Activated CD4-positive, alpha-beta T cell treated with anti-CD3 and anti-CD28 coated beads, Interleukin-2, amount 50 U/mL, for 48 hours (primary cell): Measurements from ENCODE around the gene ELAVL3.
A peak's percentile ranks its signal among the peaks of the same experiment; 100 is the strongest.
"Not testable (repeated sequence)": the region's sequence is repeated elsewhere in the genome, so short reads cannot be mapped to it uniquely, and the experiment has no call there.

Experiments used
- DNase-seq, 2 experiments: peaks; one replicate each; pipeline ENCODE4 v3.0.0-alpha.2; 2020

ELAVL3 gene

DNA sequence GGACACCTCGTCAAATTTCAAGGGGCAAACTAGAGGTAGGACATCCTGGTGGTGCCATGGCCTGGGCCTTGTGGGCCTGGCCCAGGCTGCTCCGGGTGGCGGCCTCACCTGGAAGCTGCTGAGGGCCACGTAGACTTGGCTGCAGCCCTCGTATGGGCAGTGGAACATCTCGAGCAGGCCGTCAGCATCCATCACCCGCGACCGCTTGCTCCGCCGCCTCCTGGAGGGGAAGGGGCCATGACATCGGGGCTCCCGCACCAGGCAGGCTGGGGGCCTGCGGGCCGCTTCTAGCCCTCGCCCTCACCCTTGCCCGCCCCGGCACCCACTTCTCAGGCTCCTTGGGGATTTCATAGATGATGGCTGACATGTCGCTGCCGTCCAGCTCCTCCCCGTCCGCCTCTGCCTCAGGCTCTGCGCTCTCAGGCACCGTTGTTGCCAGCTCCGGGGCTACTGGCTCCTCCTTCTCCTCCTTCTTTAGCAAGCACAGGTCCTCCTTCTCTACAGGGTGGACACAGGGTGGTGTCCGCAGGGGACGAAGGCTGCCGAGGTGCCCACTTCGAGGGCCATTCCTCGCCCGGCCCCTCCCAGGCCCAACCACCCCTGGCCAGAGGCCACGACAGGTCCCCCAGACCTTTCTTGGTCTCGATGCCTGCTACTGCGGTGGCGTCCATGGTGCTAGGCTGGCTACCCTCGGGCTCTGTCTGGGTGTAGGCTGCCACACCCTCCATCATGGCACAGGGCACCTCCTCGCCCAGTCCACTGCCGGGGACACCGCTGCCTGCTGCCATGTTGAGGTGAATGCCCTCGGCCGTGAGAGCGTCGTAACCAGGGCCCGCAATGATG is 6.0 kb upstream of the ELAVL3 start:
- no peak for DNase-seq

GRCh38 chr19:11485245-11485837 is 4.5 kb upstream of the ELAVL3 start:
- no peak for DNase-seq

- DNase-seq, result no peak
Observed at GRCh38 chr19:11483366-11484111, 2.7 kb upstream of the ELAVL3 start.

GRCh38 chr19:11482384-11483050 is 1.7 kb upstream of the ELAVL3 start:
- peak; percentile 88 to 90 for DNase-seq

GRCh38 chr19:11481534-11482383 is 913 bp upstream of the ELAVL3 start:
- peak; percentile 81 to 85 for DNase-seq

- DNase-seq, result no peak
Observed at GRCh38 chr19:11479898-11480714, 740 bp downstream of the ELAVL3 start.

DNA sequence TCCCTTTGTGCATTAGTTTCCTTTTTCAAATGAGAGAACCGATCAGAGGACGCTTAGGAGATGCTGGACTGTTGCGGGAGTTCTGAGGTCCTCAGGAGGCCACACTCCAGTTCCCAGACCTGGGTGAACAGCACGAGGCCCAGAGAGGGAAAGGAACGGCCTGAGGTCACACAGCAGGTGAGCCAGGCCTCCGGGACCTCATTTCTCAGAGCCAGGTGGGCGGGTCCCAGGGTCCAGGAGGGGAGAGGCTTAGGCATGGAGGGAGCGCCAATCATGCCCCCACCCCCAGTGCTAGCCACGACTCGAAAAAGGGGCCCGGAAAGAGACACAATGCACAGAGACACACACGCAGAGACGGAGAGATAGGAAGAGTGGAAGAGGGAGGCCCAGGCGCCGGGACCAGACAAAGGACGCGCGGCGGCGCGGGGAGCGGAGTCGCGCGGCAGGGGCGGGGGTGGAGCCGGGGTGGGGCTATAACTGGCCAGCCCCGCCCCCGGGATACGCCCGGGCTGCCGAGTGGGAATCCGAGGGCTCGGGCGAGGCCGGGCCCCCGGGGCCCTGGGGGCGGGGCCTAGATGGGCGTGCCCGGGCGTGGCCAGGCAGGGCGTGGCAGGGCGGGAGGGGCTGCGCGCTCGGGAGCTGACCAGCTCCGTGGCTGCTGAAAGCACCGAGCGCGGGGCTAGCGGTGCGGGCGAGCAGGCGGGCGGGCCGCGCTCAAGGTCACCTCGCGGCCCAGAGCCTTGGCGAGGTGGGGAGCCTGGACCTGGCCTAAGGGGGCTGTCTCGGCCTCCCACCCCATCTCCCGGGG is 1.6 kb downstream of the ELAVL3 start:
- DNase-seq, result peak; percentile 34 to 39

- DNase-seq, result no peak
Observed at GRCh38 chr19:11478167-11479089, 2.4 kb downstream of the ELAVL3 start.

- DNase-seq, result no peak
Observed at GRCh38 chr19:11475861-11476260, 5.0 kb downstream of the ELAVL3 start.

- DNase-seq, result not testable (repeated sequence)
Observed at GRCh38 chr19:11475343-11475742, 5.5 kb downstream of the ELAVL3 start.

- no peak for DNase-seq
Observed at GRCh38 chr19:11473725-11474124, 7.1 kb downstream of the ELAVL3 start.

DNA sequence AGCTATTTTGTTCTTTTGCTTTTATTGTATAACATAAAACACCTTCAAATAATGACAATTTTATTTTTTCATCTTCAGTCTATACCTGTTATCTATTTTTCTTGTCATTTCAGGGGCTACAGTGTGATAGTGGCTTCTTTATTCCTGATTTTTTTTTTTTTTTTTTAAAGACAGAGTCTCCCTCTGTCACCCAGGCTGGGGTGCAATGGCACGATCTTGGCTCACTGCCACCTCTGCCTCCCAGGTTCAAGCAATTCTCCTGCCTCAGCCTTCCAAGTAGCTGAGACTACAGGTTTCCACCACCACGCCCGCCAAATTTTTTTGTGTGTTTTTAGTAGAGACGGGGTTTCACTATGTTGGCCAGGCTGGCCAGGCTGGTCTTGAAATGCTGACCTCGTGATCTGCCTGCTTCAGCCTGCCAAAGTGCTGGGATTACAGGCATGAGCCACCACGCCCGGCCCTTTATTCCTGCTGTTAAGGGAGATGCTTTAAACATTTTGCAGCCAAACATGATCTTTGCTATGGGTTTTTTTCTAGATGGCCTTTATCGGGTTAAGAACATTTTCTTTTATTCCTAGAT is 12.5 kb downstream of the ELAVL3 start:
- not testable (repeated sequence) for DNase-seq

DNA sequence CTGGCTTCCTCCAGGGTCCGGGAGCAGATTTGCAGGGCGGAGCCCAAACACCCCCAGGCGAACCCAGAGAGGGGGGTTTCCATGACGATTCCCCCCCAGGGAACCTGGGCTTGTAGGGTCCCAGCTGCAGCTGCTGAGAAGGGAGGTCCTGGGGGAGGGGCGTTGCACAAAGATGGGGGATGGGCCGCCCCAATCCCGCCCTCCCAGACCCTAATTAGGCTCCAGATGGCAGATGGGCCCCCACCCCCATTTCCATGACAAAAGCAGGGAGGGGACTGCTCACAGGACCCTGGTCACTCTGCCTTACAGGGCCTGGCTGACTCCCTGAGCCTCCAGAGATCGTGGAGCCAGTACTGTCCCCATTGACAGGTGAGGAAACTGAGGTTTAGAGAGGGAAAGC is 15.2 kb downstream of the ELAVL3 start:
- DNase-seq, result no peak

GRCh38 chr19:11464333-11465265 is 16.2 kb downstream of the ELAVL3 start:
- no peak for DNase-seq

GRCh38 chr19:11463391-11463790 is 17.5 kb downstream of the ELAVL3 start:
- no peak for DNase-seq

GRCh38 chr19:11461453-11461852 is 19.4 kb downstream of the ELAVL3 start:
- DNase-seq, result no peak

DNA sequence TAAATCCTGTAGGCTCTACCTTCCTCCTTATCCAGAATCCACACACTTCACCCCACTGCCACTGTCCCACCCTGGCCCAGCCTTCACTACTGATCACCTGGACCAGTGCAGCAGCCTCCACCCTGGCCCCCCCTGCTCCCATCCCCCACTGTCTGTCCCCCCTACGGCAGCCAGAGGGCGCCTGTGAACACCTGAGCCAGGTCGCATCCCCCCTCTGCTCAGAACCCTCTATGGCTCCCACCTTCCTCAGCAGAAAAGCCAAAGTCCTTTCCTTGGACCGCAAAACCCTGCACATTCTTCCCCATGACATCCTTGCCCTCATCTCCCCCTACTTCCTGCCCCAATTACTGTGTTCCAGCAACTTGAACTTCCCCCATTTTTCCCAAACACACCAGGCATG is 20.6 kb downstream of the ELAVL3 start:
- DNase-seq, result peak in 1 of 2 experiments; percentile 35

DNA sequence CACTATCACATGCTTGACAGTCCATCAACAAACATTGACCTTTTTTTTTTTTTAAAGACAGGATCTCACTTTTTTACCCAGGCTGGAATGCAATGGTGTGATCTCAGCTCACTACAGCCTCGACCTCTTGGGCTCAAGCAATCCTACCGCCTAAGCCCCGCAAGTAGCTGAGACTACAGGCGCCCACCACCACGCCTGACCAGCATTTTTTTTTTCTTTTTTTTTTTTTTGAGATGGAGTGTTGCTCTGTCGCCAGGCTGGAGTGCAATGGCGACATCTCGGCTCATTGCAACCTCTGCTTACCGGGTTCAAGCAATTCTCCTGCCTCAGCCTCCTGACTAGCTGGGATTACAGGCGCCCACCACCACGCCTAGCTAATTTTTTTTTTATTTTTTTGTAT is 21.9 kb downstream of the ELAVL3 start:
- DNase-seq, result not testable (repeated sequence)
